ENCODE results near the gene HGFAC.

HGFAC gene

DNA sequence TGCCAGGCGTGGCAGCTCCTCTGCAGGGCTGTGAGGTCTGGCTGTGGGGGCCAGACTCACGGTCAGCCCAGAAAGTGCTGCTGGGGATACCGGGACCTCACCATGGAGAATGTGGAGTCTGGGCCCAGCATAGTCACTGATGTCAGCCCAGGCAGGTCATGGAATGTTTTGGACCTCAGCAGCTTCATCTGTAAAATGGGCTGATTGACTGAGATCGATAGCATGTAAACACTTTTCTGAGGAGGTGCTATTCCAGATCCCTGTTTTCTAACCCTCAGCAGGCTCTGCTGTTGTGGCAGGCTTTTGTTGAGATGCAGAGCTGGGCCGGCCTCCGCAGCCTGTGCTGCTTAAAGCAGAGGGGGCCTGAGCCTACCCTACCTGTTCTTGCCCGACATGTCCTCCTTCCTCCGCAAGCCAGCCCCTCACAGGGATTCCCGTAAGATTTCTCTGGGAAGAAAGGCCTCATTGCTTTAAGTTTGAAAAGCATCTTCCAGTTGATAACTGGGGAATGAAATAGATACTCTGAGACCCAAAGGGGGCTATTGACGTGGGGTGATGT, 38.3 kb upstream of the HGFAC start:
- Histone ChIP-seq H3K9ac (ENCODE audit: low read length in 5 of 5) (no peak overlapping the region), H3K4me3 (ENCODE audit: low read depth in 1 of 5, low read length in 5 of 5) (no peak overlapping the region), H3K9me3 (ENCODE audit: control insufficient read depth in 5 of 5, low read length in 5 of 5) (peaks cover 0 to 4% (median 0%) of the 10 kb centered on the region in 5 donors), H3K27me3 (ENCODE audit: control insufficient read depth in 5 of 5, insufficient read depth in 4 of 5, low read length in 5 of 5) (no peaks in the 10 kb centered on the region), H3K4me1 (ENCODE audit: control insufficient read depth in 5 of 5, insufficient read depth in 5 of 5, low read length in 5 of 5) (peaks cover 0 to 29% (median 5%) of the 10 kb centered on the region in 5 donors), H3K36me3 (ENCODE audit: control insufficient read depth in 5 of 5, insufficient read depth in 5 of 5, low read length in 5 of 5) (no peaks in the 10 kb centered on the region), H3K27ac (ENCODE audit: low read depth, low read length) (no peak overlapping the region)

- H3K9me3 ChIP-seq (ENCODE audit: control insufficient read depth in 5 of 5, low read length in 5 of 5): peaks cover 0 to 4% (median 0%) of the 10 kb centered on the region in 5 donors
- peaks cover 0 to 27% (median 3%) of the 10 kb centered on the region in 5 donors for H3K4me1 ChIP-seq (ENCODE audit: control insufficient read depth in 5 of 5, insufficient read depth in 5 of 5, low read length in 5 of 5)
- H3K27ac ChIP-seq (ENCODE audit: low read depth, low read length): no peak overlapping the region
- no peaks in the 10 kb centered on the region for H3K27me3 ChIP-seq (ENCODE audit: control insufficient read depth in 5 of 5, insufficient read depth in 4 of 5, low read length in 5 of 5)
- H3K36me3 ChIP-seq (ENCODE audit: control insufficient read depth in 5 of 5, insufficient read depth in 5 of 5, low read length in 5 of 5): no peaks in the 10 kb centered on the region
- H3K9ac ChIP-seq (ENCODE audit: low read length in 5 of 5): no peak overlapping the region
- H3K4me3 ChIP-seq (ENCODE audit: low read depth in 1 of 5, low read length in 5 of 5): no peak overlapping the region
Observed at GRCh38 chr4:3404546-3404945, 37.2 kb upstream of the HGFAC start.

DNA sequence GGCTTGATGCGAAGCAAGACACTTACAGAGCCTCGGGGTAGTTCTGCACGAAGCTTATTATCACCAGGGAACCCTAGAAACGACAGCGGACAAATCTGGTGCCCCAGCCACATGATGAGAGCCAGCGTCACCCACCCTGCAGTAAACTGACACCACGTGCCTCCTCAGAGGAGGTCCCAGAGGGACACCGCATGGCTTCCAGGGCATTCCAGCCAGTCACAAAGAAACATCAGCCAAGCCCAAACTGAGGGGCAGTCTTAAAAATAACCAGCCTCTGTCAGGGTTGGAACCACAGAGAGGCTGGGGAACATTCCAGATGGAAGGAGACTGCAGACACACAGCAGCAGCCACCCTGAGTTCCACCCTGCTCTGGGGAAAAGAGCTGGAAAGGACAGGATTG, 36.6 kb upstream of the HGFAC start:
- Histone ChIP-seq H3K4me1 (ENCODE audit: control insufficient read depth in 5 of 5, insufficient read depth in 5 of 5, low read length in 5 of 5) (peaks cover 0 to 26% (median 0%) of the 10 kb centered on the region in 5 donors), H3K9ac (ENCODE audit: low read length in 5 of 5) (no peak overlapping the region), H3K27ac (ENCODE audit: low read depth, low read length) (no peak overlapping the region), H3K4me3 (ENCODE audit: low read depth in 1 of 5, low read length in 5 of 5) (no peak overlapping the region), H3K27me3 (ENCODE audit: control insufficient read depth in 5 of 5, insufficient read depth in 4 of 5, low read length in 5 of 5) (no peaks in the 10 kb centered on the region), H3K36me3 (ENCODE audit: control insufficient read depth in 5 of 5, insufficient read depth in 5 of 5, low read length in 5 of 5) (no peaks in the 10 kb centered on the region), H3K9me3 (ENCODE audit: control insufficient read depth in 5 of 5, low read length in 5 of 5) (peaks cover 0 to 4% (median 0%) of the 10 kb centered on the region in 5 donors)

- H3K36me3 ChIP-seq (ENCODE audit: control insufficient read depth in 5 of 5, insufficient read depth in 5 of 5, low read length in 5 of 5): no peaks in the 10 kb centered on the region
Observed at GRCh38 chr4:3406021-3406420, 35.7 kb upstream of the HGFAC start.

GRCh38 chr4:3406431-3406830, 35.3 kb upstream of the HGFAC start:
- no peaks in the 10 kb centered on the region for H3K27me3 ChIP-seq (ENCODE audit: control insufficient read depth in 5 of 5, insufficient read depth in 4 of 5, low read length in 5 of 5)
- no peaks in the 10 kb centered on the region for H3K36me3 ChIP-seq (ENCODE audit: control insufficient read depth in 5 of 5, insufficient read depth in 5 of 5, low read length in 5 of 5)
- no peak overlapping the region for H3K9ac ChIP-seq (ENCODE audit: low read length in 5 of 5)
- H3K4me1 ChIP-seq (ENCODE audit: control insufficient read depth in 5 of 5, insufficient read depth in 5 of 5, low read length in 5 of 5): peaks cover 0 to 26% (median 0%) of the 10 kb centered on the region in 5 donors
- H3K27ac ChIP-seq (ENCODE audit: low read depth, low read length): no peak overlapping the region
- peaks cover 0 to 4% (median 0%) of the 10 kb centered on the region in 5 donors for H3K9me3 ChIP-seq (ENCODE audit: control insufficient read depth in 5 of 5, low read length in 5 of 5)
- H3K4me3 ChIP-seq (ENCODE audit: low read depth in 1 of 5, low read length in 5 of 5): no peak overlapping the region

More at GRCh38 chr4:3406021-3406420, 35.7 kb upstream of the HGFAC start:
- H3K27ac ChIP-seq (ENCODE audit: low read depth, low read length): no peak overlapping the region
- H3K9ac ChIP-seq (ENCODE audit: low read length in 5 of 5): no peak overlapping the region
- H3K4me1 ChIP-seq (ENCODE audit: control insufficient read depth in 5 of 5, insufficient read depth in 5 of 5, low read length in 5 of 5): peaks cover 0 to 26% (median 0%) of the 10 kb centered on the region in 5 donors
- H3K4me3 ChIP-seq (ENCODE audit: low read depth in 1 of 5, low read length in 5 of 5): no peak overlapping the region
- H3K9me3 ChIP-seq (ENCODE audit: control insufficient read depth in 5 of 5, low read length in 5 of 5): peaks cover 0 to 4% (median 0%) of the 10 kb centered on the region in 5 donors
- H3K27me3 ChIP-seq (ENCODE audit: control insufficient read depth in 5 of 5, insufficient read depth in 4 of 5, low read length in 5 of 5): no peaks in the 10 kb centered on the region

DNA sequence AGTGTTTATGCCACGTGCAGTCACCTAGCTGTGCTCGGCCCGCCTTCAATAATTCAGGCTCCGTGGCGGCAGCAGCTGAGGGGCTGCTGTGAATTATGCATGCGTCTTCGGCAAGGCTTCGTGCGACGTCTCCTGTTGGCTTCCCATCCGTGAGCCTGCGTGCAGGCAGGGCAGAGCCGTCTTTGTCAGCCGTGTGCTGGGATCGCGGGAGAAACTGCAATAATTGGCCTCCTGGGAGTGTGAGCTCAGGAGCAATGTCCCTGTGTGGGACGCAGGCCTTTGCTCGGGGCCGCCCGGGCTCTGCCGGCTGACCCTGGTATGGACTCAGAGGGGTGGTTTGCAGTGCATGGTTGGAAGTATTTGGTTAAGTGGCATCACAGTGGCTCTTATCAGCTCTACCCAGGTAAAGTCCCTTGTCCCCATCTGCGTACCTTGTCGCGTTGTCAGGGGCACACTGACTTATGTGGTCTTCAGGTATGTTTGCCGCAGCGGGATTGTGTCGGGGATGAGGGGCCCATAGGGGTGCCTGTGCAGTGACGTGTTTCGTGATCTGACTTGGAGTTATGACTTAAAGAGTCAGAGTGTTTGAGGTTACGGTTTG, 34.5 kb upstream of the HGFAC start:
- Histone ChIP-seq H3K9ac (ENCODE audit: low read length in 5 of 5) (no peak overlapping the region), H3K9me3 (ENCODE audit: control insufficient read depth in 5 of 5, low read length in 5 of 5) (peaks cover 0 to 4% (median 0%) of the 10 kb centered on the region in 5 donors), H3K27me3 (ENCODE audit: control insufficient read depth in 5 of 5, insufficient read depth in 4 of 5, low read length in 5 of 5) (no peaks in the 10 kb centered on the region), H3K27ac (ENCODE audit: low read depth, low read length) (no peak overlapping the region), H3K4me3 (ENCODE audit: low read depth in 1 of 5, low read length in 5 of 5) (no peak overlapping the region), H3K4me1 (ENCODE audit: control insufficient read depth in 5 of 5, insufficient read depth in 5 of 5, low read length in 5 of 5) (peaks cover 0 to 30% (median 3%) of the 10 kb centered on the region in 5 donors), H3K36me3 (ENCODE audit: control insufficient read depth in 5 of 5, insufficient read depth in 5 of 5, low read length in 5 of 5) (no peaks in the 10 kb centered on the region)

DNA sequence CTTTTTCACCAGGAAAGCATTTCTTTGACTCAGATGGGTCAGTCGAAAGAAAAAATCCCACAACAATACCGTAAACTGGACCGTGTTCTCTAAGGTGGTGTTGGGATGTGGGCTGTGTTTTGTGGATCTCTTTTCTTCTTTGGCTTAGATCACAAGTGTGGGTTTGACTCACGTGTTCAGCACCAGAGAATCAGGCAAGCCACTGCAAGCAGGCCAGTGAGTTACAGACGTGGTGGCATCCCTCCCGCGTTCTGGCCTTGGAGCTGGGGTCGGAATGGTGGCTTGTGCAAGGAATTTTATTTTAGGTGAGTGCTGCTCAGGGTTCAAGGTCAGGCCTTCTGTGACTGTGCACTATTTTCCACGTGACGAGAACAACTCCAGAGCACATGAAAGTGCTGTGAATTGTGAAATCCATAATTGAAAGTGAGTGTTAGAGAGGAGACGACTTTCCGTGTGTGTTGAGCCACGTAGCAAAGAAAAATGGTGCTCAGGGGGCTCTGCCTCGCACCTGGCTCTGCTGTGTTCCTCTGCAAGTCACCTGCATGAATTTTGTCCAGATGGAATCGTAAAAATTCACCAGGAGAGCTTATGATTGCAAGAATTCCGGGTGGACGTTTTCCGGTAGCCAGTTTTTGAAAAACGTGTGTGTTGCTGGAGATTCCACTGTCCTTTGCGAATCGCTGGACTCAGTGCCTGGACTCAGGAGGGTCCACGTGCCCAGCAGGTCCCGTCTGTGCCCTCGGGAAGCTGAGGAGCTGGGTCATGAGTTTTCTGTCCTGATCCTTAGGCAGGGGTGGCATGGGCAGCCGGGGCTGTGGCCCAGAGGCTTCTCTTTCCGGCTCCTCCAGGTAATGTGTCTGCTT, 33.6 kb upstream of the HGFAC start:
- H3K4me3 ChIP-seq (ENCODE audit: low read depth in 1 of 5, low read length in 5 of 5): no peak overlapping the region
- H3K4me1 ChIP-seq (ENCODE audit: control insufficient read depth in 5 of 5, insufficient read depth in 5 of 5, low read length in 5 of 5): peaks cover 0 to 30% (median 6%) of the 10 kb centered on the region in 5 donors
- H3K9ac ChIP-seq (ENCODE audit: low read length in 5 of 5): no peak overlapping the region
- peaks cover 0 to 4% (median 0%) of the 10 kb centered on the region in 5 donors for H3K9me3 ChIP-seq (ENCODE audit: control insufficient read depth in 5 of 5, low read length in 5 of 5)
- H3K36me3 ChIP-seq (ENCODE audit: control insufficient read depth in 5 of 5, insufficient read depth in 5 of 5, low read length in 5 of 5): no peaks in the 10 kb centered on the region
- H3K27me3 ChIP-seq (ENCODE audit: control insufficient read depth in 5 of 5, insufficient read depth in 4 of 5, low read length in 5 of 5): no peaks in the 10 kb centered on the region
- no peak overlapping the region for H3K27ac ChIP-seq (ENCODE audit: low read depth, low read length)

- Histone ChIP-seq H3K4me3 (ENCODE audit: low read depth in 1 of 5, low read length in 5 of 5) (no peak overlapping the region), H3K36me3 (ENCODE audit: control insufficient read depth in 5 of 5, insufficient read depth in 5 of 5, low read length in 5 of 5) (peaks cover 0 to 3% (median 0%) of the 10 kb centered on the region in 5 donors), H3K9ac (ENCODE audit: low read length in 5 of 5) (no peak overlapping the region), H3K4me1 (ENCODE audit: control insufficient read depth in 5 of 5, insufficient read depth in 5 of 5, low read length in 5 of 5) (peaks cover 0 to 28% (median 6%) of the 10 kb centered on the region in 5 donors), H3K9me3 (ENCODE audit: control insufficient read depth in 5 of 5, low read length in 5 of 5) (peaks cover 0 to 4% (median 0%) of the 10 kb centered on the region in 5 donors), H3K27me3 (ENCODE audit: control insufficient read depth in 5 of 5, insufficient read depth in 4 of 5, low read length in 5 of 5) (no peaks in the 10 kb centered on the region), H3K27ac (ENCODE audit: low read depth, low read length) (no peak overlapping the region)
Observed at GRCh38 chr4:3408793-3409330, 32.9 kb upstream of the HGFAC start.

- peaks cover 0 to under 1% (median 0%) of the 10 kb centered on the region in 5 donors for H3K9me3 ChIP-seq (ENCODE audit: control insufficient read depth in 5 of 5, low read length in 5 of 5)
- peaks cover 0 to 4% (median 0%) of the 10 kb centered on the region in 5 donors for H3K36me3 ChIP-seq (ENCODE audit: control insufficient read depth in 5 of 5, insufficient read depth in 5 of 5, low read length in 5 of 5)
- H3K27me3 ChIP-seq (ENCODE audit: control insufficient read depth in 5 of 5, insufficient read depth in 4 of 5, low read length in 5 of 5): no peaks in the 10 kb centered on the region
- peaks cover 0 to 32% (median 6%) of the 10 kb centered on the region in 5 donors for H3K4me1 ChIP-seq (ENCODE audit: control insufficient read depth in 5 of 5, insufficient read depth in 5 of 5, low read length in 5 of 5)
- H3K4me3 ChIP-seq (ENCODE audit: low read depth in 1 of 5, low read length in 5 of 5): no peak overlapping the region
- H3K27ac ChIP-seq (ENCODE audit: low read depth, low read length): no peak overlapping the region
- H3K9ac ChIP-seq (ENCODE audit: low read length in 5 of 5): no peak overlapping the region
Observed at GRCh38 chr4:3409571-3410091, 32.1 kb upstream of the HGFAC start.

Measured in subcutaneous abdominal adipose tissue (tissue), 5 donors.